ENCODE results near the gene ROR2.
A peak's percentile ranks its signal among the peaks of the same experiment; 100 is the strongest.

ROR2 gene

DNA sequence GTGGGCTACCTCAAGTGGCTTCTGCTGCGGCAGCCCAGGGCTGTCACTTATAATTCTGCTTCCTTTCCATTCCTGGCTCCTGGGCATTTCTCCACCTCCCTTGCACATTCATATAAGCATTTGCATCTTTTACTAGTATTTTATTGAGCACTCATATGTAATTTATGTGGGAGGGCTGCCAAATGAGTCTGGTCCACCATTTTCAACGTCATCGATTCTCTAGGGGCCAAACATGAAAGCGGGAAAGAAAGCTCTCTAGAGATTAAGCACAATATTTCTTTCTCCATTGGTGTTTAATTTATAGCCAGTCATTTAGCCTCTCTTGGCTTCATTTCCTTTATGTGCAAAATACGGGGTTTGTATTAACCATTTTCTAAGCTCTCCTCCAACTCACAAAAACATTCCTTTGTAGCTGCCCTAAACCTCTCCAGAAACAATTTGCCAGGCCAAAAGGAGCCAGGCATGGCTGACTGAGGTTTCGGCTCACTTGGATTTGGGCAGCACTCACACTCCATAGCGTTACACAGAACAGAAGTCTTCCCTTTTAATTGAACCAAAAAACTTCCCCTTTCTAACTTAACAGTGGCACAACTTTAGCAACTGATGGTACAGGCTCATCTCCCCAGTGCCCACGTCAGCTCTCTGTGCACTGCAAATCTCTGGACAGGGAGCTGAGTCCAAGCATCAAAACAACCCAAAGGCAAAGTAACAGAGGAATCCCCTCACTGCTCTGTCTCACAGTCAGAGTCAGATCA is 183.5 kb downstream of the ROR2 start:
- no peak for DNase-seq

GRCh38 chr9:91765296-91765695 is 184.7 kb downstream of the ROR2 start:
- DNase-seq, result no peak

- DNase-seq, result no peak
These were observed 185.4 kb downstream of the ROR2 start for GRCh38 chr9:91764661-91765060.

DNA sequence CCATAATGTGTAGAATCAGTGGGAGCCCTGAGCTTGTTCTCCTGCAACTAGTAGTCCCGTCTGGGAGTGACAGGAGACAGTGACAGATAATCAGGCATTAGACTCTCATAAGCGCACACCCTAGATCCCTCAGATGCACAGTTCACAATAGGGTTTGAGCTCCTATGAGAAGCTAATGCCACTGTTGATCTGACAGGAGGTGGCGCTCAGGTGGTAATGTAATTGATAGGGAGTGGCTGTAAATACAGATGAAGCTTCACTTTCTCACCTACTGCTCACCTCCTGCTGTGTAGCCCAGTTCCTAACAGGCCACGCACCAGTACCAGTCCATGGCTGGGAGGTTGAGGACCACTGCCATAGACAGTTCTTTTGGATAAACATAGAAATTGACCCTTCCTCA is 188.7 kb downstream of the ROR2 start:
- DNase-seq, result no peak

- no peak for DNase-seq
These were observed 189.1 kb downstream of the ROR2 start for GRCh38 chr9:91760906-91761305.

GRCh38 chr9:91758491-91758981 is 191.5 kb downstream of the ROR2 start:
- DNase-seq, result no peak

GRCh38 chr9:91757782-91758181 is 192.2 kb downstream of the ROR2 start:
- DNase-seq, result no peak

DNA sequence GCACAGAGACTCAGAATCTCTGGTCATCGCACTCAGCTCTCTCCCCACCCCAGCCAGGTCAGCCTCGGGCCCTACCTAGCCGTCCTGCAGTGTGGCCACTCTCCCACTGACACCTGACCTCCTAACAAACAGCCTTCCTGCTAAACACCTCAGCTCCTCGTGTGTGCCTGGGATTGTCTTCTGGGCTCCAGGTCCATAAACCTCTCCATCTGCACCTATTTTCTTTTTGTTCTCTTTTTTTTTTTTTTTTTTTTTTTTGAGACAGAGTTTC is 193.6 kb downstream of the ROR2 start:
- no peak for DNase-seq

DNA sequence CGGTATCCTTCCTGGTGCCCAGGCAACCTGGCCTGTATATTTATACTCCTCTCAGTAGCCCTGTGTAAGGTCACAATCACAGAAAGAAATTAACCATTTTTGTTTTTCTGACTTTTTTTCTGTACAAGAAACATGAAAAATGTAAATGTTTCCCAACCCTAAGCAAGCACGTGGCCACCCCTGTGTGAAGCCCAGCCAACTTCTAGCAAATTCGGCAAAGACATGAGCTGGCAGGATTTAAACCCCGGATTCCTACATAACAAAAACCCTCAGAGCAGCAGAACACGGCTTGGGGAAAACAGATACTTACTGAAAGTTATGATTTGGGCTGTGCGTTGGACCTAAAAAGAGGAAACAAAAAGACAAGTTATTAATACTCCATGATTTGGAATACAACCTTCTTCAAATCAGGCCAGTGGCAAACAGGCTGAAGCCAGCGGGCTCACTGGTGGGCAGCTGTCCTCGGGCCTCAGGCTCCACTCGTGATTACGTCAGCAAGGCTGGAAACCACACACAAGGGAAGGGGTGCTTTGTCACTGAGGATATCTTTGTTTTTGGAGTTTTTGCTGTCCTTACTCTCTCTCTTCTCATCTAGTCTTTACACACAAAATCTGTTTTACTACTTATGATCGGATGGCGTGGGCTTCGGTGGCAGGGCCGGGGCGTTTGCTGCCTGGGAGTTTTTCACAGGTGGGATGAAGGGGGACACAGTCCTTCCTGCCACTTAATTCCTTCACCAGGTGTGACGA is 194.1 kb downstream of the ROR2 start:
- no peak for DNase-seq

GRCh38 chr9:91753711-91754110 is 196.3 kb downstream of the ROR2 start:
- DNase-seq, result no peak

- no peak for DNase-seq
These were observed 198.1 kb downstream of the ROR2 start for GRCh38 chr9:91751922-91752321.

GRCh38 chr9:91750343-91750742 is 199.7 kb downstream of the ROR2 start:
- DNase-seq, result no peak

- no peak for DNase-seq
These were observed 203.1 kb downstream of the ROR2 start for GRCh38 chr9:91746904-91747303.

DNA sequence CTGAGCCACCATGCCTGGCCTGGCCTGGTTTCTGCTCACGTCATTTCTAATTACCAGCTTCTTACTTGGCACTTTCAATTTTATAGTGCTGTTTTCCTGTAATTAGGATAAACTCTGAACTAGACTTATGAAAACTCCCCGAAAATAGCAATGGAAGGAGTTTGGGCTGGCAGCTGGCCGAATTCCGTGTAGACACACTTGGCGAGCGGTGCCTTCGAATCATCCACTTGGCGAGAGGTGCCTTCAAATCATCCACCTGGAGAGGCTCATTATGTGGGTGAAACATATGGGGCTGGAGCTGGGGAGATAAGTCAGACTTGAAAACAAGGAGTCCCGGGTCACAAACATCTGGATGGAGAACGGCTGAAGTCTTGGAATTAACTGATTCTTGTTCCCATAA is 203.7 kb downstream of the ROR2 start:
- DNase-seq, result no peak

GRCh38 chr9:91744114-91744513 is 205.9 kb downstream of the ROR2 start:
- DNase-seq, result no peak

DNA sequence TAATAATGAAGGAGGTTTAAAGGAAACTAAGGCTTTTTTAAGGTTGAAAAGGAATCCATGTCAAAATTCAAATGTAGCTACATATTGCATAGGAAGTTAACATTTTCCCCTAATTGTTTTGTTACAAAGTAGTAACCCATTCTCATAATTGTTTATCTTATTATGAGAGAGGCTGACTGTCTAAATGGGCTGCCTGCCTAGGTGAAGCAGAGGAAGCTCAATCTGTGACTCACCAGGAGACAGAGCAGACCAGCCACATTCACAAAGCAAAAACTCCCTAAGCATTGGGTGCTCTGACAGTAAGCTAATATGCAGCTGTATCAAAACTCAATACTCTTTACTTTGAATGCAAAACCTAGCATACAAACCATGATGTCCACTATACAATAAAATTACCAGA is 208.5 kb downstream of the ROR2 start:
- DNase-seq, result no peak

DNA sequence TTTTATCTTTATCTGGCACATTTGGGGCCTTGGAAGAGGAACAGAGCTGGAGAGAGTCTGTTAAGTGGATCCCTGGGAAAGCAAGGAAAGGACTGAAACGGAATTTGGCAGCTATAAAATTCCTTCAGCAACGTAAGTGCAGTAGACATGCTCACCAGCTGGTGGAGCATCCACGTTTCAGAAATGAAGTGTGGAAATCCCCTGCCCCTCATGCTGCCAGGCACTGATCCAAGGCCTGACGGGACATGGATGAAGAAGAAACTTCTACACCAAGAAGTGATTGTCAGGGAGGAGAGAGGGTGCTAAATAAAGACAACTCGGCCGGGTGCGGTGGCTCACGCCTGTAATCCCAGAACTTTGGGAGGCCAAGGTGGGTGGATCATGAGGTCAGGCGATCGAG is 209.3 kb downstream of the ROR2 start:
- no peak for DNase-seq

DNA sequence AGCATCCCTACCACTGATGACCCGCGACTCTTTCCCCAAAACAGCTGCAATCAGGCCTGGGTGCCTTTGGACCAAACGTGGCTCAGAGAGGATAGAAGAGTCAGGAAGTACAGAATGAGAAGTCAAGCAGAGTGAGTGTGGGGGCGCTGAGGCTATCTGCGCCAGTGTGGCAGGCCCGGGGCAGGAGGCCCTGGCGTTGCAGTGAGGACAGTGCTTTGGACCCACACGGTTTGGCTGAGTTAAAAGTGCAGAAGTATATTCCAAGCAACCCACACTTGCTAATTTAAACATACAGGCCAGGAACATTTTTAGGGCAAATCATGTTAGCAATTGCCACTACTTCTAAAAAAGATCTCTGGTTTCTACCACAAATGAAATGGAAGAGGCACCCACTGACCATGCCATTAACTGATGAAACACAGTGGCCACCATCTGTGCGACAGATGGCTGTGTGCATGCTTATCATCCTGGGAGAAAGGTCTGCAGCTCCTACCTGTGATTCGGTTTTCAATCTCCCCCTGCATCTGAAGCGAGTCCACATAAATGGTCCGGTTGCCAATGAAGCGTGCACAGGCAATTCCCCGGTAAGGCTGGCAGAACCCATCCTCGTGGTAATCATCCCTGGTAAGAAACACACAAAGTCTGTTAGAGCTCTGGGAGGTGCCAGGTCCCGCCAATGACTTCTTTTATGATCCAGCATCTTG is 213.0 kb downstream of the ROR2 start:
- DNase-seq, result no peak

- DNase-seq, result no peak
These were observed 213.7 kb downstream of the ROR2 start for GRCh38 chr9:91736311-91736710.

GRCh38 chr9:91735049-91735448 is 215.0 kb downstream of the ROR2 start:
- no peak for DNase-seq

- peak; percentile 7 for DNase-seq
These were observed 215.6 kb downstream of the ROR2 start for GRCh38 chr9:91734371-91734981.

DNA sequence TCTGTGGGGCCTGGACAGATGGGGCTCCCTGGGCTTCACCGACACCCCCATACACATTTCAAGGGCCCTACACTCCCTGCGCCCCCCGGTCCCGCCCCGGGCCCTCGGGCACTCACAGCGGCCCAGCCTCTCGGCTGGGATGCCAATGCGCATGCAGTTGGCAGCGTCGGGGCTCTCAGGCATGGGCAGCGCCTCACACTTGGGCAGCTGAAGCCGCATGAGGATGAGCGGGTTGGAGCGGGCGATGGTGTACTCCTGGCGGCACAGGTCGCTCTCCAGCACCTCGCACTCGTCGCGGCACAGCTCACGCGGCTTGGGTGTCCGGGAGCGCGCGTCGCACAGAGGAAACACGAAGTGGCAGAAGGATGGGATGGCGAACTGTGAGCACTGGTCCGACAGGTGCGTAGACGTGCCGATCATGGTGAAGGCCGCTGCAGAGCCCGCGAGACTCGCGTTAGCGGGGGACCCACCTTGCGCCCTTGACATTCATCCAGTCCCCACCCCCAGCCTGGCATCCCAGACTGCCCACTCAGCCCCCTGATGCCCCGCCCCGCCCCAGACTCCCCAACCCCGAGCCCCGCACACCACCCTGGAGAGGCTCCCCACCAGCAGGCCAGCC is 216.9 kb downstream of the ROR2 start:
- no peak for DNase-seq

Data from GDM1 (cell line).